CD4-positive, alpha-beta T cell (primary cell): ENCODE data around the gene CLPX. TPM values are rescaled to one million over a fixed set of nuclear protein-coding genes. Genes with fewer than 3 reads are reported as not detected.
"Not testable (repeated sequence)": the region's sequence is repeated elsewhere in the genome, so short reads cannot be mapped to it uniquely, and the experiment has no call there.

Source experiments
- ATAC-seq: fragments of 200-7000 bp; cut with Tn5 transposase; one replicate; pipeline ENCODE4 v1.10.0; 2022; ENCODE audit warnings: mild to moderate bottlenecking; ENCODE audit not compliant: poor library complexity
- CTCF ChIA-PET: fragments of 350-600 bp; sonication (Branson Sonifier 250); formaldehyde crosslinking; loops from one replicate; lab custom pipeline; 2021; ENCODE audit warnings: antibody characterized with exemption, inconsistent platforms; lab: Charles Lee
- POLR2A ChIA-PET: fragments of 350-600 bp; sonication (Branson Sonifier 250); formaldehyde crosslinking; loops from one replicate; lab custom pipeline; 2021; ENCODE audit warnings: antibody characterized with exemption, inconsistent platforms; lab: Charles Lee
- DNase-seq, 14 experiments: peaks; one replicate each; pipeline ENCODE4 v3.0.0-alpha.2; 2013 to 2020; ENCODE audit warnings: mixed read lengths in 2 of 14
- H3K27ac ChIP-seq, 2 donors: one replicate each; pipeline versions ENCODE4 v1.5.1 to v1.7.0; 2013; ENCODE audit warnings: low read length in 2 of 2, low read depth in 1 of 2, mild to moderate bottlenecking in 1 of 2
- H3K27me3 ChIP-seq, 2 experiments: 1 replicate in 1 of 2; 2 replicates in 1 of 2; pipeline versions ENCODE4 v1.6.1 to v1.7.0; 2013; ENCODE audit warnings: low read length in 2 of 2, control low read depth in 1 of 2, mild to moderate bottlenecking in 1 of 2, moderate library complexity in 1 of 2; ENCODE audit not compliant: insufficient read depth in 2 of 2, control insufficient read depth in 1 of 2
- H3K36me3 ChIP-seq: one replicate; pipeline ENCODE4 v1.6.1; 2013; ENCODE audit warnings: low read length, control low read depth; ENCODE audit not compliant: insufficient read depth
- H3K4me1 ChIP-seq: one replicate; pipeline ENCODE4 v1.6.1; 2013; ENCODE audit warnings: low read length, control low read depth; ENCODE audit not compliant: insufficient read depth
- H3K4me3 ChIP-seq: one replicate; pipeline ENCODE4 v1.5.1; 2013; ENCODE audit warnings: mild to moderate bottlenecking, low read length, moderate library complexity
- H3K9me3 ChIP-seq, 2 experiments: 1 replicate in 1 of 2; 2 replicates in 1 of 2; pipeline versions ENCODE4 v1.6.1 to v1.7.0; 2013; ENCODE audit warnings: low read length in 2 of 2, mild to moderate bottlenecking in 2 of 2, control low read depth in 1 of 2, moderate library complexity in 1 of 2; ENCODE audit not compliant: control insufficient read depth in 1 of 2, insufficient read depth in 1 of 2
- H3K27ac Mint-ChIP-seq: one replicate; pipeline ENCODE4 v1.8.0; 2020; ENCODE audit warnings: mixed read lengths
- H3K27me3 Mint-ChIP-seq: one replicate; pipeline ENCODE4 v1.8.0; 2021; ENCODE audit warnings: mixed read lengths
- H3K36me3 Mint-ChIP-seq: one replicate; pipeline ENCODE4 v1.8.0; 2021; ENCODE audit warnings: low read depth, mixed read lengths
- H3K4me1 Mint-ChIP-seq: one replicate; pipeline ENCODE4 v1.8.0; 2021; ENCODE audit warnings: low read depth, mixed read lengths
- H3K4me3 Mint-ChIP-seq: one replicate; pipeline ENCODE4 v1.8.0; 2020; ENCODE audit warnings: mild to moderate bottlenecking, mixed read lengths
- H3K9me3 Mint-ChIP-seq: one replicate; pipeline ENCODE4 v1.8.0; 2020; ENCODE audit warnings: mixed read lengths
- CTCF ChIP-seq: fragments of 200-600 bp; IDR thresholded peaks from one replicate; pipeline ENCODE4 v1.8.0; 2022; ENCODE audit warnings: antibody characterized with exemption, mild to moderate bottlenecking
- intact Hi-C, 2 experiments: fragments of 100-400 bp; cut with DNase I in 1 of 2; cut with micrococcal nuclease in 1 of 2; formaldehyde crosslinking; loops; one replicate each; pipeline versions ENCODE4 v1.15.1 to v1.9.0; 2023 to 2025; cut with DNase I, micrococcal nuclease
- total RNA-seq, 174 experiments: library from RNA in 2 of 174; stranded (reverse) in 2 of 174; gene quantifications; one replicate each; pipeline ENCODE4 v1.2.3 and lab custom pipeline; 2021 to 2026

CLPX gene
- total RNA-seq, 2 experiments from 2014 or later: 29.1 to 36.3 TPM

GRCh38 chr15:65184305-65184867 lies 756 bp downstream of the CLPX start:
- H3K4me3 Mint-ChIP-seq: peak overlapping the region; percentile 94
- peaks cover 2% of the 10 kb centered on the region for H3K36me3 ChIP-seq
- peaks cover 24% of the 10 kb centered on the region for H3K36me3 Mint-ChIP-seq
- no peaks in the 10 kb centered on the region for H3K27me3 ChIP-seq
- CTCF ChIA-PET: no interaction called here
- H3K4me1 ChIP-seq: peaks cover 29% of the 10 kb centered on the region
- no peak for TF ChIP-seq CTCF
- H3K27ac Mint-ChIP-seq: peak overlapping the region; percentile 85
- H3K9me3 ChIP-seq: no peaks in the 10 kb centered on the region
- H3K4me1 Mint-ChIP-seq: peaks cover 40% of the 10 kb centered on the region
- no peaks in the 10 kb centered on the region for H3K9me3 Mint-ChIP-seq
- peak overlapping the region; percentile 91 for H3K4me3 ChIP-seq
- POLR2A ChIA-PET: interaction anchor here (1.4 to 4.0 kb wide), 6 partner anchors 22 to 121 kb away, joined by 6 to 60 read pairs (median 26); partner anchors contain the start of genes PARP16, PDCD7, RNU5A-1 and RNU5B-1
- DNase-seq (peak; percentile 5 to 56 (median 16)), ATAC-seq (no peak)
- peak overlapping the region; percentile 82 to 86 for H3K27ac ChIP-seq
- no peaks in the 10 kb centered on the region for H3K27me3 Mint-ChIP-seq
- intact Hi-C loops: loop anchor here (2.0 to 10.0 kb wide), 7 partner anchors 50 to 800 kb away; partner anchors contain the start of genes RNU5A-1 (in 2 of the 2), PCLAF (in 1 of the 2), PDCD7 (in 1 of the 2) and PLEKHO2 (in 1 of the 2)

GRCh38 chr15:65183865-65184159 lies 1.3 kb downstream of the CLPX start:
- peaks cover 29% of the 10 kb centered on the region for H3K4me1 ChIP-seq
- H3K9me3 Mint-ChIP-seq: no peaks in the 10 kb centered on the region
- DNase-seq (no peak), ATAC-seq (no peak)
- peak overlapping the region; percentile 94 for H3K4me3 Mint-ChIP-seq
- H3K27me3 ChIP-seq: no peaks in the 10 kb centered on the region
- POLR2A ChIA-PET: interaction anchor here (3.1 to 4.0 kb wide), 2 partner anchors 113 to 121 kb away, joined by 27 to 60 read pairs; partner anchors contain the start of genes RNU5A-1 and RNU5B-1
- H3K4me3 ChIP-seq: peak overlapping the region; percentile 91
- H3K27ac Mint-ChIP-seq: peak overlapping the region; percentile 85
- intact Hi-C loops: loop anchor here (2.0 to 10.0 kb wide), 7 partner anchors 49 to 799 kb away; partner anchors contain the start of genes RNU5A-1 (in 2 of the 2), PCLAF (in 1 of the 2), PDCD7 (in 1 of the 2) and PLEKHO2 (in 1 of the 2)
- H3K27me3 Mint-ChIP-seq: no peaks in the 10 kb centered on the region
- CTCF ChIA-PET: no interaction called here
- peaks cover 7% of the 10 kb centered on the region for H3K36me3 ChIP-seq
- TF ChIP-seq CTCF: no peak
- peak overlapping the region in 1 of 2 donors; percentile 82 for H3K27ac ChIP-seq
- no peaks in the 10 kb centered on the region for H3K9me3 ChIP-seq
- H3K36me3 Mint-ChIP-seq: peaks cover 29% of the 10 kb centered on the region
- peaks cover 46% of the 10 kb centered on the region for H3K4me1 Mint-ChIP-seq

GRCh38 chr15:65182538-65182937 lies 2.6 kb downstream of the CLPX start:
- peaks cover 20% of the 10 kb centered on the region for H3K36me3 ChIP-seq
- ATAC-seq (no peak), DNase-seq (no peak)
- ChIA-PET POLR2A (interaction anchor here (0.8 to 1.1 kb wide), 3 partner anchors 48 to 122 kb away, joined by 3 to 5 read pairs (median 4); partner anchors contain the start of gene RNU5B-1), CTCF (interaction anchor here (0.9 to 1.3 kb wide), 2 partner anchors 10 to 34 kb away, joined by 3 to 4 read pairs; no protein-coding TSS in a partner anchor)
- Mint-ChIP-seq H3K36me3 (peaks cover 40% of the 10 kb centered on the region), H3K9me3 (no peaks in the 10 kb centered on the region), H3K27ac (peak overlapping the region; percentile 85), H3K27me3 (no peaks in the 10 kb centered on the region), H3K4me3 (peak overlapping the region; percentile 94), H3K4me1 (peaks cover 48% of the 10 kb centered on the region)
- H3K4me3 ChIP-seq: no peak overlapping the region
- peaks cover 29% of the 10 kb centered on the region for H3K4me1 ChIP-seq
- H3K27me3 ChIP-seq: no peaks in the 10 kb centered on the region
- no peaks in the 10 kb centered on the region for H3K9me3 ChIP-seq
- H3K27ac ChIP-seq: no peak overlapping the region
- TF ChIP-seq CTCF: no peak
- intact Hi-C loops: loop anchor here in 1 of 2 experiments (10.0 kb wide), 3 partner anchors 338 to 798 kb away; partner anchors contain the start of genes PCLAF, PLEKHO2, RAB11A and TRIP4

- POLR2A ChIA-PET: interaction anchor here (0.8 to 1.1 kb wide), 3 partner anchors 48 to 122 kb away, joined by 3 to 5 read pairs (median 4); partner anchors contain the start of gene RNU5B-1
- H3K27ac ChIP-seq, ATAC-seq, H3K4me3 ChIP-seq, H3K27ac Mint-ChIP-seq, DNase-seq, H3K27me3 Mint-ChIP-seq, H3K9me3 Mint-ChIP-seq, H3K27me3 ChIP-seq, H3K9me3 ChIP-seq: not testable (repeated sequence)
- peaks cover 46% of the 10 kb centered on the region for H3K36me3 Mint-ChIP-seq
- Histone ChIP-seq H3K4me1 (peaks cover 29% of the 10 kb centered on the region), H3K36me3 (peaks cover 27% of the 10 kb centered on the region)
- intact Hi-C loops: loop anchor here in 1 of 2 experiments (10.0 kb wide), 3 partner anchors 337 to 797 kb away; partner anchors contain the start of genes PCLAF, PLEKHO2, RAB11A and TRIP4
- CTCF ChIA-PET: interaction anchor here (0.9 to 1.3 kb wide), 2 partner anchors 11 to 33 kb away, joined by 3 to 4 read pairs; no protein-coding TSS in a partner anchor
- H3K4me1 Mint-ChIP-seq: peaks cover 48% of the 10 kb centered on the region
- peak overlapping the region; percentile 56 for H3K4me3 Mint-ChIP-seq
Observed at GRCh38 chr15:65181582-65182353, 3.4 kb downstream of the CLPX start.
